ENCODE data around the gene SERPINB10.
A peak's percentile ranks its signal among the peaks of the same experiment; 100 is the strongest.

The SERPINB10 gene

DNA sequence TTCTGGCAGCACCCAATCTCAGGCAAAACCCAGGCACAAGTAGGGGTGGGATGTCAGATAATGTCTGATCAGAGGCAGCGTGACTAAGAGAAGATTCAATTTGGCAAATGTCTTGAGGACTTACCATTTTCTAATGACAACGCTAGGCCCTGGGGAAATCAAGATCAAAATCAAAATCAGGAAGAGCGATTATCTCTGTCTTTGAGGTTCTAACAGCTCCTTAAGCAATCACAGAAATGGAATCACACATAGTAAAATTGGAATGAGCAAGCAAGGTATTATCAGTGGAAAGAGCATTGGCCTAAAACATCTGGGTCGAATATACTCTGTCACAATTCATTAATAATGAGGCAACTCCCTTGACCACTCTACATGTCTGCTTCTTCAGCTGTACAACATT lies 28.8 kb upstream of the SERPINB10 start:
- no peak for TF ChIP-seq MAX (IDR thresholded peaks at IDR 0.05; ENCODE audit: low read depth, low read length)
- TF ChIP-seq CTCF (IDR thresholded peaks at IDR 0.05; ENCODE audit: low read depth, low read length): no peak
- no peak for TF ChIP-seq MYC (IDR thresholded peaks at IDR 0.05; ENCODE audit: low read depth, low read length)
- no peak for TF ChIP-seq POLR2A (IDR thresholded peaks at IDR 0.05; ENCODE audit: extremely low read depth, insufficient read length)
- no peak for DNase-seq (ENCODE audit: low read depth)
- H3K4me3 ChIP-seq (ENCODE audit: low read depth, low read length): no peak overlapping the region

DNA sequence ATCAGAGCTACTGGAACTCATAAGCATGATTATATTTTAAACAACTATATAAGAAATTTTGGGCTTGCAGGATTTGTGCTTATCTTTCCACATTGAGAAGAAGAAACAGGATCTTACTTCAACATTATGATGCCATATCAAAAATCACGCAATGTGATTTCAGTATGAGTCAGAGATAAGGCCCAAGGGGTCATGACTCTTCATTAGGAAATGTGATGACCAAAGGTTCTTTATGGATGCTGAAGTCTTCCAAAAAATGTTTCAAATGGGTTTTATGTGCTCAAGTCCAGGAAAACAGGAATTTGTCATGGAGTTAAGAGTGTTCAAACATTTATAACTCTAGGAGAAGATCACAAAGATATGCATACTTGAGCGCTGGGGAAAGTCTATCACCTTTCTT lies 28.0 kb upstream of the SERPINB10 start:
- no peak for TF ChIP-seq CTCF (IDR thresholded peaks at IDR 0.05; ENCODE audit: low read depth, low read length)
- no peak for TF ChIP-seq POLR2A (IDR thresholded peaks at IDR 0.05; ENCODE audit: extremely low read depth, insufficient read length)
- TF ChIP-seq MYC (IDR thresholded peaks at IDR 0.05; ENCODE audit: low read depth, low read length): no peak
- TF ChIP-seq MAX (IDR thresholded peaks at IDR 0.05; ENCODE audit: low read depth, low read length): no peak
- no peak overlapping the region for H3K4me3 ChIP-seq (ENCODE audit: low read depth, low read length)
- peak; percentile 36 for DNase-seq (ENCODE audit: low read depth)

GRCh38 chr18:63881851-63882250 lies 25.9 kb upstream of the SERPINB10 start:
- DNase-seq (ENCODE audit: low read depth): no peak
- H3K4me3 ChIP-seq (ENCODE audit: low read depth, low read length): no peak overlapping the region
- TF ChIP-seq CTCF (IDR thresholded peaks at IDR 0.05; ENCODE audit: low read depth, low read length) (no peak), POLR2A (IDR thresholded peaks at IDR 0.05; ENCODE audit: extremely low read depth, insufficient read length) (no peak), MAX (IDR thresholded peaks at IDR 0.05; ENCODE audit: low read depth, low read length) (no peak), MYC (IDR thresholded peaks at IDR 0.05; ENCODE audit: low read depth, low read length) (no peak)

DNA sequence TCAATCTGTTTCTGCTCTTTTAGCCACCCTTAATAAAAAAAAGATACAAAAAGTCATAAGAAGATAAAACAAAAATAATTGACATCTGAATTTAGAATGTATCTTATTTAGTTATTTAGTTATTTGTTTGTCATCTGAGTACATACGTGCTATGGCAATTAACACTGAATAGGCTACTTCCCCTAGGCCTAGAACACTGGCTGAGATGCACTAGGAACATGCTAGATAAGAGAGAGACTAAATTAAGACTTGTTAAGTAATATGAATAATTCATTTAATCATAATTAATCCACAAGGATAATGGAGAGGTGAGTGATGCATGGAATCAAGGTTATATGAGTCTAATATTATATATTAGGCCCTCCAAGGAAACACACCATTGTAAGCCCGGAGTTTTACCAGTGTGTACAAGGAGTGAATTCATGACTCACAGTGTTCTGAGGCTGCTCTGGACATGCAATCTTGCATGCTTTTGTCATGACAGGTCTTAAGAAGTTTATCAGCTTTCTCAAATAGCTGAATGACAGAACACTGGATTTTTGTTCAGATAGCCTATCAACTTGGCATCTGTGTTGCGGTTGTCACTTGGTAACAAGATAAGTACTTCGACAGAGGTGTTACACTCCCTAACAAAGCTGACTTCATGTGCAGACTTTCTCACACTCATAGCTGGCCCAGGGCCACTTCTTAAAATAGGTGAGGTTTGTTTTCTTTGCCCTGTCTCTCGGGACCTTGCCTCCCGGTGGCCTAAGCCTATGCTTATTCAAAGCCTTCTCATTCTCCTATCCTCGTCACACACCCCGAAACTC lies 25.2 kb upstream of the SERPINB10 start:
- no peak for DNase-seq (ENCODE audit: low read depth)
- no peak for TF ChIP-seq CTCF (IDR thresholded peaks at IDR 0.05; ENCODE audit: low read depth, low read length)
- no peak for TF ChIP-seq POLR2A (IDR thresholded peaks at IDR 0.05; ENCODE audit: extremely low read depth, insufficient read length)
- TF ChIP-seq MAX (IDR thresholded peaks at IDR 0.05; ENCODE audit: low read depth, low read length): no peak
- no peak for TF ChIP-seq MYC (IDR thresholded peaks at IDR 0.05; ENCODE audit: low read depth, low read length)
- no peak overlapping the region for H3K4me3 ChIP-seq (ENCODE audit: low read depth, low read length)

DNA sequence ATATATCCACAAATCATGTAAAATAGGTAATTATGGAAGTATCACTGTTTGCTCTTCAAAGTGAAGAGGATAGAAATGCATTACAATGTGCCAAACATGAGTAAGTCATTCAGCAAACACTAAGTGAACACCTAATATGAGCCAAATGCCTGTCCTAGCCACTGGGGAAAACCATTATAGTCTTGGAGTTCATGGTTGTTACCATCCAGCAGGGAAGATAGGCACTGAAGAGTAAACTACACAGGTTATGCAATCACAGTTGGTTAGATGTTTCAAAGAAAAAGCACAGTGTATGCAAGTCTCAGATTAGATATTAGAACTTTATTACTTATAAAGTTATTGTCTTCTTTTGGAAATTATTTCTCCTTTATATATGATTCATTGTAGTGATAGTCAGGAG lies 24.1 kb upstream of the SERPINB10 start:
- TF ChIP-seq MYC (IDR thresholded peaks at IDR 0.05; ENCODE audit: low read depth, low read length) (no peak), MAX (IDR thresholded peaks at IDR 0.05; ENCODE audit: low read depth, low read length) (no peak), CTCF (IDR thresholded peaks at IDR 0.05; ENCODE audit: low read depth, low read length) (no peak), POLR2A (IDR thresholded peaks at IDR 0.05; ENCODE audit: extremely low read depth, insufficient read length) (no peak)
- no peak for DNase-seq (ENCODE audit: low read depth)
- no peak overlapping the region for H3K4me3 ChIP-seq (ENCODE audit: low read depth, low read length)

Measured in NB4 (cell line).